MM.1S (cell line): ENCODE data around the gene PEAR1.

Experiments
- DNase-seq: peaks from one replicate; pipeline ENCODE4 v3.0.0-alpha.2; 2015
- H2AFZ ChIP-seq: fragments of 300-600 bp; sonication (generic); 2 replicates; pipeline ENCODE4 v1.6.0; 2016; ENCODE audit warnings: antibody characterized with exemption, low read length
- H3F3A ChIP-seq: fragments of 300-600 bp; sonication (generic); 2 replicates; pipeline ENCODE4 v1.6.1; 2016; ENCODE audit warnings: mild to moderate bottlenecking, antibody characterized with exemption, low read length, moderate library complexity, mixed read lengths; ENCODE audit not compliant: insufficient read depth
- H3K27ac ChIP-seq: fragments of 300-600 bp; sonication (generic); 2 replicates; pipeline ENCODE4 v1.5.1; 2016; ENCODE audit warnings: mild to moderate bottlenecking, low read length
- H3K27me3 ChIP-seq: fragments of 300-600 bp; sonication (generic); replicated peaks from 2 replicates; pipeline ENCODE4 v1.6.0; 2016; ENCODE audit warnings: low read length; ENCODE audit not compliant: insufficient read depth
- H3K36me3 ChIP-seq: fragments of 300-600 bp; sonication (generic); replicated peaks from 2 replicates; pipeline ENCODE4 v1.6.1; 2016; ENCODE audit warnings: mild to moderate bottlenecking, low read length, mixed read lengths; ENCODE audit not compliant: insufficient read depth
- H3K4me1 ChIP-seq: fragments of 300-600 bp; sonication (generic); 2 replicates; pipeline ENCODE4 v1.6.1; 2016; ENCODE audit warnings: low read length, mixed read lengths
- H3K4me2 ChIP-seq: fragments of 300-600 bp; sonication (generic); 2 replicates; pipeline ENCODE4 v1.6.0; 2016; ENCODE audit warnings: low read depth, low read length
- H3K4me3 ChIP-seq: fragments of 300-600 bp; sonication (generic); 2 replicates; pipeline ENCODE4 v1.5.1; 2016; ENCODE audit warnings: low read length, mixed read lengths
- H3K79me2 ChIP-seq: fragments of 300-600 bp; sonication (generic); 2 replicates; pipeline ENCODE4 v1.6.1; 2016; ENCODE audit warnings: mixed run types, low read length, mixed read lengths
- H3K9ac ChIP-seq: fragments of 300-600 bp; sonication (generic); 2 replicates; pipeline ENCODE4 v1.6.1; 2016; ENCODE audit warnings: low read length, mixed read lengths
- H3K9me2 ChIP-seq: fragments of 300-600 bp; sonication (generic); replicated peaks from 2 replicates; pipeline ENCODE4 v1.6.1; 2016; ENCODE audit warnings: mild to moderate bottlenecking, low read length, mixed read lengths; ENCODE audit not compliant: insufficient read depth
- H3K9me3 ChIP-seq: fragments of 300-600 bp; sonication (generic); replicated peaks from 2 replicates; pipeline ENCODE4 v1.6.1; 2016; ENCODE audit warnings: mild to moderate bottlenecking, low read length, mixed read lengths; ENCODE audit not compliant: insufficient read depth
- H4K20me1 ChIP-seq: fragments of 300-600 bp; sonication (generic); 2 replicates; pipeline ENCODE4 v1.6.1; 2016; ENCODE audit warnings: mild to moderate bottlenecking, low read length, moderate library complexity, mixed read lengths; ENCODE audit not compliant: insufficient read depth
- CTCF ChIP-seq: fragments of 300-600 bp; sonication (generic); IDR thresholded peaks from 2 replicates; pipeline ENCODE4 v1.5.1; 2016; ENCODE audit warnings: antibody characterized with exemption, low read length, mixed read lengths
- EZH2 ChIP-seq: fragments of 300-600 bp; sonication (generic); optimal IDR thresholded peaks from 2 replicates; pipeline ENCODE3; 2017; ENCODE audit warnings: low read depth, mild to moderate bottlenecking, antibody characterized with exemption, low read length, mixed read lengths
- EZH2phosphoT487 ChIP-seq: fragments of 300-600 bp; sonication (generic); IDR thresholded peaks from 2 replicates; pipeline ENCODE4 v1.6.1; 2018; ENCODE audit warnings: antibody characterized with exemption, low read length

PEAR1 gene

GRCh38 chr1:156941675-156942074 is 48.2 kb downstream of the PEAR1 start:
- H3K4me1 ChIP-seq, result no peaks in the 10 kb centered on the region
- H3K79me2 ChIP-seq, result no peaks in the 10 kb centered on the region
- H2AFZ ChIP-seq, result no peak overlapping the region
- H3K27ac ChIP-seq, result no peak overlapping the region
- no peaks in the 10 kb centered on the region for H3F3A ChIP-seq
- no peak overlapping the region for H3K4me3 ChIP-seq
- H3K9me3 ChIP-seq, result no peaks in the 10 kb centered on the region
- H3K27me3 ChIP-seq, result no peaks in the 10 kb centered on the region
- no peak overlapping the region for H3K4me2 ChIP-seq
- H3K9me2 ChIP-seq, result no peaks in the 10 kb centered on the region
- no peaks in the 10 kb centered on the region for H3K36me3 ChIP-seq
- no peaks in the 10 kb centered on the region for H4K20me1 ChIP-seq
- TF ChIP-seq CTCF (no peak), EZH2 (no peak), EZH2phosphoT487 (no peak)
- DNase-seq, result no peak
- H3K9ac ChIP-seq, result no peak overlapping the region

- Histone ChIP-seq H3K9me2 (no peaks in the 10 kb centered on the region), H3K36me3 (no peaks in the 10 kb centered on the region), H4K20me1 (no peaks in the 10 kb centered on the region), H3K4me2 (no peak overlapping the region), H3K4me3 (no peak overlapping the region), H3K4me1 (no peaks in the 10 kb centered on the region), H3K9me3 (no peaks in the 10 kb centered on the region), H3K79me2 (no peaks in the 10 kb centered on the region), H3K9ac (no peak overlapping the region), H3K27me3 (no peaks in the 10 kb centered on the region), H3K27ac (no peak overlapping the region), H3F3A (no peaks in the 10 kb centered on the region), H2AFZ (no peak overlapping the region)
- TF ChIP-seq EZH2phosphoT487 (no peak), EZH2 (no peak), CTCF (no peak)
- no peak for DNase-seq
Observed at GRCh38 chr1:156942176-156942575, 48.7 kb downstream of the PEAR1 start.

- H2AFZ ChIP-seq, result no peak overlapping the region
- no peak overlapping the region for H3K9ac ChIP-seq
- no peak overlapping the region for H3K4me3 ChIP-seq
- no peaks in the 10 kb centered on the region for H3K9me2 ChIP-seq
- DNase-seq, result no peak
- H3K9me3 ChIP-seq, result no peaks in the 10 kb centered on the region
- no peaks in the 10 kb centered on the region for H3K36me3 ChIP-seq
- no peaks in the 10 kb centered on the region for H3K4me1 ChIP-seq
- no peak overlapping the region for H3K4me2 ChIP-seq
- no peaks in the 10 kb centered on the region for H3K79me2 ChIP-seq
- H4K20me1 ChIP-seq, result no peaks in the 10 kb centered on the region
- no peak for TF ChIP-seq EZH2
- TF ChIP-seq EZH2phosphoT487, result no peak
- TF ChIP-seq CTCF, result no peak
- H3K27ac ChIP-seq, result no peak overlapping the region
- H3F3A ChIP-seq, result no peaks in the 10 kb centered on the region
- H3K27me3 ChIP-seq, result no peaks in the 10 kb centered on the region
Observed at GRCh38 chr1:156942576-156942975, 49.1 kb downstream of the PEAR1 start.
